Activated CD8-positive, alpha-beta memory T cell treated with anti-CD3 and anti-CD28 coated beads for 36 hours (primary cell): ENCODE measurements around the gene CLIC1. TPM values are rescaled to one million over a fixed set of nuclear protein-coding genes. Genes with fewer than 3 reads are reported as not detected.

Experiments used
- CTCF ChIA-PET: fragments of 350-600 bp; sonication (Branson Sonifier 250); formaldehyde crosslinking; loops from one replicate; lab custom pipeline; 2021; ENCODE audit warnings: antibody characterized with exemption; lab: Charles Lee
- POLR2A ChIA-PET: fragments of 350-600 bp; sonication (Branson Sonifier 250); formaldehyde crosslinking; loops from one replicate; lab custom pipeline; 2021; ENCODE audit warnings: antibody characterized with exemption; lab: Charles Lee
- total RNA-seq, 2 experiments: library from RNA; stranded (reverse); gene quantifications; one replicate each; pipeline ENCODE4 v1.2.3, GENCODE V29; 2021

CLIC1 gene
- total RNA-seq, 2 experiments from 2014 or later: 383 to 395 TPM

DNA sequence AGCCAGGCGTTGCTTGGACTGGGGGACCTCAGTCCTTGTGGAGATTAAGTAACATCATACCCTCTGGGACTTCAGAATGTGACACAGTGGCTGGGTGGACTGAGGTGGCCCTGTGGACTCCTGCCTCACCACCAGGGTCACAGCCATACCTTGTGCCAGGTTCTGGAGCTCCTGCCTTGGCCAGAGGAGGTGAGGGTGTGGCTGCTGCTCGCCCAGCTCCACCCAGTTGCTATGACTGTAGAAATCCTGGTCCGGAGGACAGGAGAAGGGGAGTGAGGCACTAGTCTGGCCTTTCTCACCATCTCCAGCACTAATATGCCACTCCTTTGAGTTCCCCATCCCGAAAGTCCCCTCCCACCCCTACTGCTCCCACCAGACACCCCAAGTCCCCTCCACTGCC, 38.9 kb upstream of the CLIC1 start:
- ChIA-PET POLR2A (interaction anchor here (0.6 kb wide), 1 partner anchor 115 kb away, joined by 3 read pairs; no protein-coding TSS in a partner anchor), CTCF (interaction anchor here (0.6 to 0.9 kb wide), 3 partner anchors 17 to 47 kb away, joined by 3 read pairs; no protein-coding TSS in a partner anchor)

DNA sequence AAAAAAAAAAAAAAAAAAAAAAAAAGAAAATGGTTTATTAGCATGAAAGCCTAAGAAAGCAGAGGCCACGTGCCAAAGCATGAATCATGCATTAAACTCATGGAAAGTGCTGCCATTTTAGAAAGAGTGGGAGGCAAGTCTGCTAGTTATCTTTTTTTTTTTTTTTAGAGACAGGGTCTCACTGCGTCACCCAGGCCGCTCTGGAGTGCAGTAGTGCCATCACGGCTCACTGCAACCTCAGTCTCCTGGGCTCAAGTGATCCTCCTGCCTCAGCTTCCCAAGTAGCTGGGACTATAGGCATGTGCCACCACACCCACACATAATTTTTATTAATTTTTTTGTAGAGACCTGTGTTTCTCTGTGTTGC, 35.6 kb upstream of the CLIC1 start:
- ChIA-PET CTCF (interaction anchor here (1.0 to 3.6 kb wide), 2 partner anchors 19 to 34 kb away, joined by 3 to 23 read pairs; partner anchors contain the start of gene CLIC1), POLR2A (interaction anchor here (0.7 kb wide), 1 partner anchor 27 kb away, joined by 4 read pairs; no protein-coding TSS in a partner anchor)

GRCh38 chr6:31770860-31771259, 34.5 kb upstream of the CLIC1 start:
- POLR2A ChIA-PET: no interaction called here
- CTCF ChIA-PET: interaction anchor here (0.7 to 3.6 kb wide), 8 partner anchors 18 to 160 kb away, joined by 3 to 23 read pairs (median 8); partner anchors contain the start of genes CLIC1, DDAH2 and MSH5

DNA sequence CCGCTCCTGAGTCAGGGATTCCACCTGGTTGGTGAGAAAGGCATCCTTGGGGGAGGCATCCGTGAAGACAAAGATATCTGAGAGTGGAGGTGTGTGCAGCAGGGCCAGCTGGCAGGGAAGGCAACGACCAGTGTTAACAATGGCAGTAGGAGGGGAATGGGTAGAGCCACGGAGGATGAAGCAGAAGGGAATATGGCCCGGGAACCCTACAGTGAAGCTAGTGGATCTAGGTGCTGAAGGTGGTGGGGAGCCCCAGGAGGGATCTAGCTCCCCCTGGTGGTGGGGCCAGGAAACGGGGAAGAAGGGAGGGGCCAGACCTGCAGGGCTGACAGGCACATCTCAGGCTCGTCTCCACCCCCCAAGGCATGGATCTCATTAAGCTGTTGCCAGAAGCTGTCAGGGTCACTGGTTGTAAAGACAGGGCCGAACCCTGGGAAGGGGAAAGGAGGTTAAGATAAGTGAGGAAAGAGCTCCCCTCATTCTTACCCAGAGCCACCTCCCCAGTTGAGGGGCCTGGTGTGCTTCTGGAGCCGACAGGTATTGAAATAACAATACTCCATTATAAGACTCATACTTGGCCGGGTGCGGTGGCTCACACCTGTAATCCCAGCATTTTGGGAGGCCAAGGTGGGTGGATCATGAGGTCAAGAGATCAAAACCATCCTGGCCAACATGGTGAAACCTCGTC, 33.5 kb upstream of the CLIC1 start:
- CTCF ChIA-PET: interaction anchor here (0.7 to 3.6 kb wide), 16 partner anchors 11 to 211 kb away, joined by 3 to 23 read pairs (median 6); partner anchors contain the start of genes CLIC1, DDAH2, HSPA1B and LY6G5C
- POLR2A ChIA-PET: interaction anchor here (0.7 to 1.1 kb wide), 4 partner anchors 9 to 37 kb away, joined by 3 to 4 read pairs (median 3); partner anchors contain the start of gene LSM2

- ChIA-PET POLR2A (interaction anchor here (1.1 kb wide), 1 partner anchor 11 kb away, joined by 3 read pairs; no protein-coding TSS in a partner anchor), CTCF (interaction anchor here (0.5 to 3.6 kb wide), 7 partner anchors 10 to 106 kb away, joined by 3 to 23 read pairs (median 9); partner anchors contain the start of genes CLIC1, LY6G5C and MSH5)
These were observed 32.3 kb upstream of the CLIC1 start for GRCh38 chr6:31768363-31769257.

DNA sequence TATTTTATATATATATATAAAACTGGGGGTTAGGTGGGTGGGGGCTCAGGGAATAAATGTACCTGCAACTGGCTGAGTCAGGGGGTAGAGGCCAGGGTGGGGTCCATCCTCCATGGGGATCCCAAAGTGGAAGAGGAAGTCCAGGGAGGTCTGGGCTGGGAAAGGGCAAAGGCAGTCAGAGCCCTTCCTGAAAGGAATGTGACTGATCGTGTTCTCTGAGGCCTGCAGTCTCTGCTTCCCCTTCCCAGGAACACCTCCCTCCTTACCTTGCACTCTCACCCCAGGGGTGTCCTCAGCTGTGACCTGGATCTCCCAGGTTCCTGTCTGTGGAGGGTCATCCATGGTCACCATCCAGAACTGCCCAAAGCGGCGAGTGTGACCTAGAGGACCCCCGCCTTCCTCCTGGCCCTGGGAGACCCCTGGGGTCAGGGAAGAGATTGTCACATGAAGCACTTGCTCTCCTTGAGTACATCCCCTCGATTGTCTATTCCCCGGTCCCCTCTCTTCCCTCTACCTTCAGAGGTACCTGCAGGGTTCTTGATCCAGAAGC, 30.8 kb upstream of the CLIC1 start:
- ChIA-PET POLR2A (no interaction called here), CTCF (interaction anchor here (1.1 kb wide), 1 partner anchor 59 kb away, joined by 4 read pairs; no protein-coding TSS in a partner anchor)

GRCh38 chr6:31765910-31766794, 29.8 kb upstream of the CLIC1 start:
- ChIA-PET CTCF (interaction anchor here (1.2 kb wide), 1 partner anchor 25 kb away, joined by 3 read pairs; no protein-coding TSS in a partner anchor), POLR2A (interaction anchor here (0.5 kb wide), 1 partner anchor 29 kb away, joined by 6 read pairs; no protein-coding TSS in a partner anchor)

DNA sequence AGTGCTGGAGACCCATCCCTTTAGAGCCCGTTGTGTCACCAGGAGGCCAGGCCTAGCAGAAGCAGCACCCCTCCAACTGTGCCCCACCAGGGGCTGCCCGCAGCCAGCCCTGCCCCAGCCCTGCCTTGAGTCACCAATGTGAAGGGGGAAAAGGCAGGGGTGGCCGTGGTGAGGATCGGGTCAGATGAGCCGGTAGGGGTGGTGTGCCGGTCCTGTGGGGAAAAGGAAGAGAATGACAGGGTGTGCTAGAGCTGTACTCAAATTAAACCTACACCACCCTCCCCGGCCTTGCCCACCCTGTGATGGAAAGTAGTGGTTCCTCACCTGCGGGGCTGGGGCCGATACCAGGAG, 29.2 kb upstream of the CLIC1 start:
- CTCF ChIA-PET: interaction anchor here (1.1 to 1.2 kb wide), 2 partner anchors 26 to 36 kb away, joined by 3 read pairs; no protein-coding TSS in a partner anchor
- POLR2A ChIA-PET: no interaction called here

GRCh38 chr6:31764198-31764597, 27.9 kb upstream of the CLIC1 start:
- ChIA-PET POLR2A (no interaction called here), CTCF (no interaction called here)

- POLR2A ChIA-PET: no interaction called here
- CTCF ChIA-PET: no interaction called here
These were observed 27.2 kb upstream of the CLIC1 start for GRCh38 chr6:31763619-31763940.

DNA sequence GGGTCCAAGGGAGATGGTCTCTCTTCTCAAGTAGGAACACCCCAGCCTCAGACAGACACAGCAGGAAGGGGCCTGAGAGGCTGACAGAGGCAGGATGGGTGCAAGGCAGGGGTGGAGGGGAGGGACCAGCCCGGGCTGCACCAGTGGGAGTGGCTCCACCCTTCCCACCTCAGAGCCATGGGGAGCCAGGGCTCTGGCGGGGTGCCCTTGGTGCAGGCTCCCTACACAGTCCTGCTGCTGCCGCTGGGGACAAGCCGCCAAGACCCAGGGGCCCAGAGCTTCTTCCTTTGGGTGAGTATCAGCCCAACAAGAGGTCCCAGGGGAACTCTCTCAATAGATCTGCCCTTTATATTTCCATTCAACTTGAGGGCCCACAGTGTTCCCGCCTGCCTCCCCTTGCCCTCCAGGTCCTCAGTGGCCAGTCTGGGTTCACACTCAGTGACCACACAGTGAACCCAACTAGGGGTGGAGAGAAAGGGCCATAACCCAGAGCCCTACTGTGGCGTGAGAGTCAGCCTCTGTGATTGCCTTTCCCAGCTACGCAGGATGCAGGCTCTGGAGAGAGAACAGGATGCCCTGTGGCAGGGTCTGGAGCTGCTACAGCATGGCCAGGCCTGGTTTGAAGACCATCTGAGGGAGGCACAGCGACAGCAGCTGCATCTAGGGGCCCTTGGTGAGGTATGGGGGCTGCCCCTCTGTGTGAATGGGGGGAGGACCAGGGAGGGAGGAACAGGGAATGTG, 26.7 kb upstream of the CLIC1 start:
- POLR2A ChIA-PET: no interaction called here
- CTCF ChIA-PET: no interaction called here

DNA sequence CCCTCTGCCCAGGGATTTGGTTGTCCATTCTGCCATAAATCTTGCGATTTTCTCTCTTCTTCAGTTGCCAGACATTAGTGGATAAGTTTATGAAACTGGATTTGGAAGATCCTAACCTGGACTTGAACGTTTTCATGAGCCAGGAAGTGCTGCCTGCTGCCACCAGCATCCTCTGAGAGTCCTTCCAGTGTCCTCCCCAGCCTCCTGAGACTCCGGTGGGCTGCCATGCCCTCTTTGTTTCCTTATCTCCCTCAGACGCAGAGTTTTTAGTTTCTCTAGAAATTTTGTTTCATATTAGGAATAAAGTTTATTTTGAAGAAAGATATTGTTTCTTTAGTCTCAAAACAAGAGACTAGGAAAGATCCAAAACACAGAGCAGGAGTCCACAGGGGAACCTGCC, 26.0 kb upstream of the CLIC1 start, which contains the start of gene SAPCD1:
Gene SAPCD1 (plus strand): TSS at position 301 of the 400 bp plus-strand sequence. CDS start 399 bp downstream, outside the sequence.
- POLR2A ChIA-PET: no interaction called here
- CTCF ChIA-PET: interaction anchor here (0.6 kb wide), 1 partner anchor 21 kb away, joined by 3 read pairs; no protein-coding TSS in a partner anchor

GRCh38 chr6:31761343-31761742, 25.0 kb upstream of the CLIC1 start:
- POLR2A ChIA-PET: no interaction called here
- CTCF ChIA-PET: no interaction called here

- POLR2A ChIA-PET: no interaction called here
- CTCF ChIA-PET: interaction anchor here (0.5 kb wide), 1 partner anchor 148 kb away, joined by 3 read pairs; no protein-coding TSS in a partner anchor
These were observed 24.5 kb upstream of the CLIC1 start for GRCh38 chr6:31760790-31761189.

DNA sequence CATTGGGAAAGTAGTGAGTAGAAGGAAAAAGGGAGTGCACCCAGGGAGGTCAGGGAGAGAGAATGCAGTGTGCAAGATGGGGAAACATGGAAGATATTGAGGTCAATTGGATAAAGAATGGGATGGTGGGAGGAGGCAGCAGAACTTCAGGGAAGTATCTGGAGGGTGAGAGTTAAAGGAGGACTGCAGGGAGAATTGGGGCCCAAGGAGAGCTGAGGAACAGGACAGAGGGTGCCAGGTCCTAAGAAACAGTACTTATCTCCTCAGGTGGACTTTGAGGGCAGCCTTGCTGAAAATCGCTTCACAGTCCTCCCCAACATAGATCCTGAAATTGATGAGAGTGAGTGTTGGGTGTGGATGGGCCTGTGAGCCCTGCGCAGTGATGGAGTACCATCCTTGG, 22.0 kb upstream of the CLIC1 start:
- ChIA-PET CTCF (interaction anchor here (1.7 kb wide), 1 partner anchor 11 kb away, joined by 8 read pairs; no protein-coding TSS in a partner anchor), POLR2A (interaction anchor here (0.9 to 1.3 kb wide), 2 partner anchors 11 to 37 kb away, joined by 3 read pairs; no protein-coding TSS in a partner anchor)

DNA sequence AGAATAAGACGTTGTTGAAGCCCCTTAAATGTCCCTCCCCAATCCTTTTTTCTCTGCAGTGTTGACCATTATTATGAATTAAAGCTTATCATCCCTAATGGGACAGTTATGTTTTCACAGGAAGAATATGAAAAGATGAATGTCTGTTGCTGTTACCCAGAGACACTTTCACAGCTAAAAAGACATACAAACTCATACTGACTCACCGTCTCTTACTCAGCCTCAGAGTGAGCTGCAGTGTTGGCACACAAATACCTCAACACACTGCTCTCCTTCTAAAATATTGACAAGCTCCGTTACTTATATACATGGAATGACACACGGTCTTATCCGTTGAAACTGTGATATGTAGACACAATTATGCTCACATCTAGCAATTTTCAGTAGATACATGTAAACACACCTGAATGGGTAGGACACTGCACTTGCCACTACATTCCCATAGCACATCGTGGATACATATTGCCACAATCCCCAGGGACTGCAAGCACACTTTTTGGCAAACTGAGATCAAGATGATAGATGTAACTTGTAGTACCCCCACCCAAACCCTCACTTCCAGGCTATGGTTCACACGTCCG, 16.5 kb upstream of the CLIC1 start:
- CTCF ChIA-PET: interaction anchor here (1.3 kb wide), 1 partner anchor 12 kb away, joined by 5 read pairs; no protein-coding TSS in a partner anchor

More for the DNA sequence above, 16.5 kb upstream of the CLIC1 start:
- POLR2A ChIA-PET: interaction anchor here (0.6 kb wide), 1 partner anchor 38 kb away, joined by 6 read pairs; no protein-coding TSS in a partner anchor
